HG03565 (cell line): ENCODE data around the gene TRIM63.
A peak's percentile ranks its signal among the peaks of the same experiment; 100 is the strongest.
"Not testable (repeated sequence)": the region's sequence is repeated elsewhere in the genome, so short reads cannot be mapped to it uniquely, and the experiment has no call there.

Experiments
- ATAC-seq: cut with Tn5 transposase; IDR thresholded peaks from one replicate; pipeline ENCODE4 v1.9.1; 2021; ENCODE audit warnings: mild to moderate bottlenecking, moderate library complexity; ENCODE audit not compliant: unreplicated experiment

Gene TRIM63

DNA sequence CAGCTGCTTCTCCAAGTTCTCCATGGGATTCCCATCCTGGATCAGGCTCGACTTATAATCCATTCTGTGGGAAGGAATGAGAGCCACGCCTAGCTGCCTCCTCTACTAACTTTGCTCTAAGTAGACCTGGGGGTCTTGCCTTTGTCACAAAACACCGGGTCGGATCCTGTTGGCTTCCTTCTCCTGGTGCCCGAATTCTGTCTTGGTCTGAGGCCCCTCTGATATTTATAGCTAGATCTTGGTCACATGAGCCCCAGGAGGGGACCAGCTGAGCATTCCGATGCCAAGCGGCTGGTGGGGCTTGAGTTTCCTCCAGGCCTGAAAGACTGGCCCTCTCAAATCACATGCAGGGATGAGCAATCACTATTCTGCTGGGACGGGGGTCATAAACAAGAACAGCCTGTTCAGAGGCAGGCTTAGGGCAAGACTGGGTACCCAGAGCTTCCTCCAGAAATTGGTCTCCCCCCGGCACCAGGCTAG is at the start of gene TRIM63:
Gene TRIM63, minus strand, starts transcription at position 199 of the 480 bp plus-strand sequence. Its CDS starts 136 bp downstream, at position 63.
- ATAC-seq: no peak

DNA sequence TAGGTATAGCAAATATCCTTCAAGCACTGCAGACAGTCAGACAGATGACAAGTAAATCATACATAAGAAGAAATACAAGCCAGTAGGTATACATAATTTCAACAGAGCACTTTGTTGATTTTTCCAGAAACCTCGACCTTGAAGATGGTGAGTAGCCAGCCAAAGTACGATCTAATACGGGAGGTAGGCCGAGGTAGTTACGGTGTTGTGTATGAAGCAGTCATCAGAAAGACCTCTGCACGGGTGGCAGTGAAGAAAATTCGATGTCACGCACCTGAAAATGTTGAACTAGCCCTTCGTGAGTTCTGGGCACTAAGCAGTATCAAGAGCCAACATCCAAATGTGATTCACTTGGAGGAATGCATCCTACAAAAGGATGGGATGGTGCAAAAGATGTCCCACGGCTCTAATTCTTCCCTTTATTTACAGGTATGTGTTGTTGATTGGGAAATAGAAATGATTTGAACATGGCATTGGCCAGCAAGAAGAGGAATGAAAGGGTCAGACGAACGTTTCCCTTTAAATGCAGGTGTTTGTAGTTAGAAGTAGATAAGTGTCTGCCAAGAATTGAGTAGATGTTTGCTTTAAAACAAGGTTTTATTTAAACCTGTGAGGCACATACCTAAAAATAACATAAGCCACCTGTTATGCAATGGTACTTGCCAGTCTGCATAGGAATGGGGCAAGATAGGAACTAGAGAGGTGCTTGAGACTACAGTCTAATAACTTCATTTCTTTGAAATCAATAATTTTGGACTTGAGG is 46.9 kb upstream of the TRIM63 start:
- no peak for ATAC-seq

DNA sequence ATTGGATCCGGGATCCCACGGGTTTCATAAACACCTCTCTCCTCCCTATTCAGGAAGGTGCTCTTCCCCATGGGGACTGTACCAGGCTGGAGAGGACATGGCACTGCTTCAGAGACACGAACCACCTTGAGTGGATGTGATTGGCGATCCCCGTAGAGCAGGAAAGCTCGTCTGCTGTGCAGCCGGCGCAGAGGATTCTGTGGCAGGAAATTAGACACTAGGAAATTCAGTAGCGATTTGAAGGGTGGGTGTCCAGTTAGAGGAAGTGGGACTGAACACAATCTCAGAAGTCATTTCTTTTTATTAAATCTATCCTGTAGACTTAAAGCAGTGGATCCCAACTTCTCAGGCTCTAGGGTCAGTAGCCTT is 45.0 kb upstream of the TRIM63 start:
- ATAC-seq: peak; percentile 12

DNA sequence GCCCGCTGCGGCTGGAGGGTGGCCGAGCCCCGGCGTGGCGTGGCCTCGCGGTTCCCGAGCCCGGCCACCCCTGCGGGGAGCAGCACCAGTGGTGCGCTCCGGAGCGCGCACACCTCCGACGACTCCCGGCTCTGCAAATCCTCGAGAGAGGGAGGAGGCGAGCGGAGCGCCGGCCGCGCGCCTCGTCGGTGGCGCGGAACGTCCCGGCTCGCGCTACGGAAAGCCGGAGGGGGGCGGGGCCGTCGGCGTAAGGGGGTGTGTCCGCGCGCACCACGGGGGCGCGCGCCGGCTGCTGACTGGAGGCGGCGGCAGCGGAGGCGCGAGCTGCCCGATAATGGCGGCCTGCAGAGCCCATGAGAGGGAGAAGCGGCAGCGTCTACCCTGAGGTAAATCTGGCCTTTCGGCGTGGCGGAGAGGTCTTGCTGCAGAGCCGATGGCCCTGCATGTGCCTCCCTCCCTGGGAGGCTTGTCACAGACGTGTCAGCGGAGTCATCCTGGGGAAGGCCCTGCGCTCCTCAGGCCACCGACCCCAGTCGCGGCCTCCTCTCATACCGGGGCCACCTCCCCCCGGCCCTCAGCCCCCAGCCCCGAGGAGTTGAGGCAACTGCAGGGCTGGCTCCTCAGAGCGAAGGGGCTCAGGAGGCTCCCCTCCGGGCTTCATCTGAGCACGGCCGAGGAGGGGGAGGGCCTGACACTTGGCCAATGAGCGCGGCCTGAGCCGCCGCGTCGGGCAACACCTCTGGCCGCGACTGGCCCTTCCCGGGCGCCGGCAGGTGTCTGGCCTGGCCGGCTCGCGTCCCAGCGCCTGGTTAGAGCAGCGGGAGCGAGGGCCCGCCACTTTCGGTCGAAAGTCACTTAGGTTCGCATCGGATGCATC is 44.3 kb upstream of the TRIM63 start, which contains the start of gene PDIK1L:
Gene PDIK1L, plus strand, starts transcription at position 295 of the 877 bp plus-strand sequence. CDS start 2,485 bp downstream, outside the sequence.
- ATAC-seq: peak; percentile 59

DNA sequence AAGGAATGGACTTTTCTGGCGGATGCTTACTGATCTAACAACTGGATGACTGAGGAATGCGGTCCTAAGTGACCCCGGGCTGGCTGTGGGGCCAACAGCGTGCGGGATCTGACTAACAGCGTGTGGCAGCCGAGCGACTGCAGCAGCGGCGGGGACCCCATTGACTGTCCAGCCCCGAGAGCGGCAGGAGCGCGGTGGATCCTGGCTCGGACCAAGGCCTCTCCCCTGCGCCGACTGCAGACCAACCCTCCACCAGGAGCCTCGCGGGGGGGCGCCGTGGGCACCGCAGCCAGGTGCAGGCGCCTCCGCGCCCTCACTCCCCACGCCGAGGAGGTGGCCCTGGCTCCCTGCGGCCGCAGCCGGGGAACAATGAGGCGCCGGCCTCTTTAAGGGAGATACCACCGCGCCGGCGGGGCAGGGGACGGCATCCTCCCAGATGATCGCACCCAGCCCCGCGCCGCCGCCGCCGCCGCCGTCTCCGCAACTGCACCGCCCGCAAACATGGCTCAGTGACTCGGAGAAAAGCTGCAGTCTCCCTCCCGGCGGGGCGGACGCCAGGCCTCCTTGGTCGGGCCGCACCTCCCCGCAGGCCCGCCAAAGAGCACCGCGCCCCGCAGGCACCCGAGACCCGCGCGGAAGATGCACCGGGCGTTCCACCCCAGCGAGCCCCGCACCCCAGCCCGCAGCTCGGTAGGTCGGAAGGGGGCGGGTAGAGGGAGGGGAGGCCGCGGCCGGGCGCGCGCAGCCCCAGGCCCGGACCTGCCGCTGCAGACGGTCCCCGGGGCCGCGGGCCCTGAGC is 43.5 kb upstream of the TRIM63 start:
- peak; percentile 30 for ATAC-seq

DNA sequence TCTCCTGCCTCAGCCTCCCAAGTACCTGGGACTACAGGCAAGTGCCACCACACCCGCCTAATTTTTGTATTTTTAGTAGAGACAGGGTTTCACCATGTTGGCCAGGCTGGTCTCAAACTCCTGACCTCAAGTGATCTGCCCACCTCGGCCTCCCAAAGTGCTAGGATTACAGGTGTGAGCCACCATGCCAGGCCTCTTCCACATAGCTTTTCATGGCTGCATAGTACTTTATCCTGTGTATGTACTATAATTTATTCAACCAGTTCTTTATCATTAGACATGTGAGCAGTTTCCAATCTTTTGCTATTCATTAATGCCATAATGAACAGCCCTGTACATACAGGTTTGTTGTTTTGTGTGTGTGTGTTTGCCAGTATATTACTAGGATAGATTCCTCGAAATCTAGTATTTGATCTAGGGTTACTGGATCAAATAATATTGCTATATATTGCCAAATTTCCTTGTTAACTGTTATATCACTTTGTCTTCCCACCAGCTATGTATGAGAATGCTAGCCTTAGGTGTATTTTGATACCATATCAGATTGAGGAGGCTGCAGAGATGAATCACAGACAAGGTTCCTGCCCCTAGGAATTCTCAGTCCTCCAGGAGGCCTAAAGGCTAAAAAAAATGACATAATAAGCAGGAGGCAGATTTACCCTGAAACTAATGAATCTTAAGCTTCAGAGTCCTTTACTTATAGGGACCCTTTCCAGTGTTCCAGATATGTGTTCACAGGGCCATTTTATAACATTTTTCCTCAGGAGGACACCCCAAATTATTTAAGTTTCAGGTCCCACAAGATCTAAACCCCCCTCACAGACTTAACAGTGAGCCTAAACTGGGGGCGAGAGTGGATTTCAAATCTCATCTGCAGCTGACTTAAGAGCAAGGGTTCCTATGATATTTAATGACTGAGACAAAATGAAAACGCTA is 42.1 kb upstream of the TRIM63 start:
- ATAC-seq: no peak

DNA sequence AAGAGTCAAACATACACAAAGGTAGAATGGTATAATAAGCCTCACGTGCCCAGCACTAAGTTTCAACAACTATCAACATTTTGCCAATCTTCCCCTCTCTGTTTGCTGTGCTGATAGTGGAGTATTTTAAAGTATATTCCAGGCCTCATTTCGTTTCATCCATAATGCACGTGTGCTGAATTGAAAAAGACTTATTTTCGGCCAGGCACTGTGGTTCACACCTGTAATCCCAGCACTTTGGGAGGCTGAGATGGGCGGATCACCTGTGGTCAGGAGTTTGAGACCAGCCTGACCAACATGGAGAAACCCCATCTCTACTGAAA is 37.8 kb upstream of the TRIM63 start:
- not testable (repeated sequence) for ATAC-seq

DNA sequence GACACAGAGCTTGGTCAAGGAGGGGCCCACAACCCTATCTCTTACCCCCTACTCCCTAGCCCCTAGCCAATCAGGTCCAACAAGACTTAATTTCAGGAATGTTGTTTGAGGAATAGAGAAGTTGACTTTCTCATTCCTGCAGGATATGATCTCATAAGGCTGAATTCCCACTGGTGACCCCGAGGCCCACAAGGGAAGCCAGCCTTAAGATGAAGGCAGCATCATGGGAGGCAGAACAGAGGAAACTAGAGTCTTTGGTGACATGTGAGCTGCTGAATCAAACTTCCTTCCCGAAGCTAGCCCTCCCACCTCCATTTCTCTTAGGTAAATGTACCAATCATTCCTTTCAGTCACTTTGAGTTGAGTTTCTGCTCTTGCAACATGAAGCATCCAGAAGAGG is 35.1 kb upstream of the TRIM63 start:
- ATAC-seq: no peak

DNA sequence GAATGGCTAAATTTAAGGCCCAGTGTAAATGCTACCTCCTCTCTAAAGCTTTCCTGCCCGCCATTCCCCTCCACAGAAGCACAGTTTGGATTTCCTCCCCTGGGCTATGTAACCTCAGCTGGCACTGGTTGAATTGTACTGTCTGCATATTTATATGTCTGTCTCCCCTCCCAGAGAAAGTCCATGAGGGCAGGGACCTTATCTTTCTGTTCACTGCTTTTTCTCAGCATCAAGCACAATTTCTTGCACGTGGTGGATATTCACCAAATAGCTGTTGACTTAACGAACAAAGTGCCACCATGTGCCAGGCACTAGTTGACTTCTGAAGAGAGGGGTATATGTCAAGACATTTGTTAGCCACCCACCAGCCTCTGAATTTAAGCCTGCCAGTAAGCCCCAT is 34.7 kb upstream of the TRIM63 start:
- no peak for ATAC-seq

DNA sequence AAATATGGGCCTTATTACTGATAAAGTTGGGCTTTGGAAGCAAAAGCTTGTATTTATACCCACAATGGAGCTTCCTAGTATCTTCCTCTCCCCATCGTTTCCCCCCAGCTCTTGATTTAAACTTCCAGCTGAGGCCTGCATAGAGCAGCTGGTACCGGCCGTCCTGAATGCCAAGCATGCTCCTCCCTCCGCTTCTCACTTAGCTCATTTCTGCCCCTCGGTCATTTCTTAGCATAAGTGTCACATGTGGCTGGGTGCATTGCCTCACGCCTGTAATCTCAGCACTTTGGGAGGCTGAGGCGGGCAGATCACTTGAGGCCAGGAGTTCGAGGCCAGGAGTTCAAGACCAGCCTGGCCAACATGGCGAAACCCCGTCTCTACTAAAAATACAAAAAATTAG is 32.8 kb upstream of the TRIM63 start:
- ATAC-seq: not testable (repeated sequence)

DNA sequence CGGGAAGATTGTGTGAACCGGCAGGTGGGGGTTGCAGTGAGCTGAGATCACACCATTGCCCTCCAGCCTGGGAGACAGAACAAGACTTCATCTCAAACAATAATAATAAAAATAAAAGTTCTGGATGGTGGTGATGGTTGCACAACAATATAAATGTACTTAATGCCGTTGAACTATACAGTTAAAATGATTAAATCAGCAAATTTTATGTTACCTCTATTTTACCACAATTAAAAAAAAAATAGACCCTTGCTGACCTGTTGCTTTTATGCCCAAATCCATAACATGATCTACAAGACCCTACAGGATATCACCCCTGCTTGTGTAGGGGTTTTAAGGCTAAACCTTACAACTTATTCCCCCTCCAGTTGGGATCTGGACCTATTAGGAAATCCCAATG is 32.4 kb upstream of the TRIM63 start:
- ATAC-seq: no peak

DNA sequence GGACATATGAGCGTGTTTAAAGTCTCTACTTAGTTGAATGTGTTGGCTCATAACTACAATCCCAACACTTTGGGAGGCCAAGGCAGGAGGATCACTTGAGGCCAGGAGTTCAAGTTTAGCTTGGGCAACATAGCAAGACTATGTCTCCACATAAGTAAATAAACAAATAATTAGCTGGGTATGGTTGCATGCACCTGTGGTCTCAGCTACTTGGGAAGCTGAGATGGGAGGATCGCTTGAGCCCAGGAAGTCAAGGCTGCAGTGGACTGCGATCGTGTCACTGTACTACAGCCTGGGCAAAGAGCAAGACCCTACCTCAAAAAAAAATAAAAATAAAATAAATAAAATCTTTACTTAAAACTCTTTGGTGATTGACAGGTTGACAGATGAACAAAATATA is 31.2 kb upstream of the TRIM63 start:
- ATAC-seq: no peak

DNA sequence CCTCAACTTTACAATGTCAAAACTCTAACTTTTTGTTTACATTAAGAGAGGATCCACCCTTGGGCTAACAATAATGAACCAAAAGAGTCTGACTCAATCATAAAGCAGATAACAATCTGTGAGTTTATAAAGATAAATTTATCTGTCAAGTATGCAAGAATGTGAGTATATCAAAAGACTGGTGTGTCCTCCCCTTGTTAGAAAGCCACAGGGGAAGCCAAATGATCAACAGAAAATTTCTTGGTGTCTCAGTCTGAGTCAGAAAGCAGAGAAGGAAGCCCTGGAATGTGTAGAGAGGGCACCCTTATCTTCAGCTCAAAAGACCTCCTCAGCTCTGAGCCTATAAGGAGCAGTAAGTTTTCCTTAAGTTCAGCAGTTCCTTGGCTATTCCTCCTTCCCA is 30.3 kb upstream of the TRIM63 start:
- no peak for ATAC-seq

DNA sequence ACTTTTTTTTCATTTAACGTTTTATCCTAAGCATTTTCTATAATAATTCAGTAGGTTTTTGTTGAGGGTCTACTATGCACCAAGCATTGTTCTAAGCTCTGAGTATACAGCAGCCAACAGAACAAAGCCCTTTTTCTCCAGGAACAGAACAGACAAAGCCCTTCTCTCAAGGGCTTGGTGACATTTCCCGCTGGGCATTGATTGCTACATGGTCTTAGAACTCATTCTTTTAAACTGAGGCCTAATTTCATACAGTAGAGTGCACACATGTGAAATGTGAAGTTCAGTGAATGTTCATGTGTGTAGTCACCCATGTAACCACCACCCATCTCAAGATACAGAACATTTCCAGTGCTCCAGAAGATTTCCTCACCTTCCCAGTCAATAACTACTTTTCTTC is 29.0 kb upstream of the TRIM63 start:
- ATAC-seq: no peak

DNA sequence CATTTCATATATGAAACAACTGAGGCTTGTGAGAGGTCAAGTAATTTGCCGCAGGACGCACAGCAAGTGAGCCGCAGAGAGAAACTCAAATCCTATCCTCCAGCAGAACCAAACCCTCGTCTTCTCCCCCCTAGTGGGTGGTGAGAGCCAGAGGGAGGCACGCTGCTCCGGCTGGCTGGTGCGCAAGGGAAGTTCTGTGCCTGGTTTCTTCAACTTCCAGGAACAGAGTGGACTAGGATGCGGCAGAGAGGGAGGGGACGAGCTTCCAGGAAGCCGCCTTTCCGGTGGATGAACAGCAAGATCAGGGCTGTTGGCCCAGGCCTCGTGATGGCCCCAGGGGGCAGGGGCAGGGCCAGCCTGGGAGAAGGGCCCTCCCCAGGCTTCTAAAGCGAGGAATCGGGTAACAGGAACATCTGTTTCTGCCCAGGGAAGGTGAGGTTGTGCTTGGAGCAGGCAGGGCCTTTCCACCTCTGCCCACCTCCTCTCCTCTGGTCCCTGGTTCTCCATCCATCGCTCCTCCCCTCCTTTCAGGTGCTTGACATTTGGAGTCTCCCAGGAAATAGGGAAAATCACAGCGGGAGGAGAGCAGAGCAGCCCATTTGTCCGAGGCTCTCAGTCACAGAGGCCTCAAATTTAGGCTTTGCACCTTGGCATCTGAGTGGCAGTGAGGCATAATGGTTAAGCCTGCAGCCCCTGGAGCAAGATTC is 27.4 kb upstream of the TRIM63 start:
- ATAC-seq: no peak

DNA sequence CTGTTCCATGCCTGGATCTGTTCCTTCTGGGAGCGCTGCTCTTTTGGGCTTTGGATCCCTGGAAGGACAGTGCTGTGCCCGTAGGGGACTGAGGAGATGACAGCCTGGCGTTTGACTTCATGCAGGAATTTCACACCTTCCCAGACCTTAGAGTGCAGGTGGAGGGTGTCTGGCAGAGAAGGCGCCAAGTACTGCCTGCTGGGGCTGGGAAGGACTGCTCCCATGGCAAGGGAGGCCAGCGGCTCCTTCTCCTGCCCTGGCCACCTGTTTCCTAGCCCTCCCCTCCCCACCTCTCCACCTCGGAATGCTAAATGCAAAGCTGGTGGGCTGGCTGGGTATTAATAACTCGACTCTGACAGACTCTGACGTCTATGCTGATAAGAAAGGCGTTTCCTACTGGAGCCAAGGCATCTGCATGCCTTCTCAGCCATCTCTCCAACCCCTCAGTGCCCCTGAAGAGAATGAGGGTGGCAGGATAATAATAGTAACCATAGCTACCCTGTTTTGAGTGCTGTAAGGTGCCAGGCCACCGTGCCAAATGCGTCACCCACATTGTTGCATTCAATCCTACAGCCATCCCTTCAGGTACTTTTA is 26.7 kb upstream of the TRIM63 start:
- no peak for ATAC-seq

DNA sequence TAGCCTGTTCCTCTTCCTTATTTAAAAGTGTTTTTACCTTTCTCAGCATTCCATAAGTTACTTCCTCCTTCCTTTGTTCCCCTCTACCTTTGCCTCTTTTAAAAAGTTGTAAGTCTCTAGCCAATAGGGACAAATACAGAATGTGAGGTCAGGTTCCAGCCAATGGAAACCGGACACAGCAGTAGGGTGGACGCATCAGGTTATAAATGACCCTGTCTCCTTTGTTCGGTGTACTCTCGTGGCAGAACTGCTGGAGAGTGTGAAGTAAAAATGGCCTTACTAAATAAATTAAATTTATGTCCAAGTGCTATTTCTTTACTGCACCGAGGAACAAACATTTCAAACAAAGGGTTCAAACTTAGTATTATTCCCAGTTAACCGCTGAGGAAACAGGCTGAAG is 26.1 kb upstream of the TRIM63 start:
- ATAC-seq: not testable (repeated sequence)

DNA sequence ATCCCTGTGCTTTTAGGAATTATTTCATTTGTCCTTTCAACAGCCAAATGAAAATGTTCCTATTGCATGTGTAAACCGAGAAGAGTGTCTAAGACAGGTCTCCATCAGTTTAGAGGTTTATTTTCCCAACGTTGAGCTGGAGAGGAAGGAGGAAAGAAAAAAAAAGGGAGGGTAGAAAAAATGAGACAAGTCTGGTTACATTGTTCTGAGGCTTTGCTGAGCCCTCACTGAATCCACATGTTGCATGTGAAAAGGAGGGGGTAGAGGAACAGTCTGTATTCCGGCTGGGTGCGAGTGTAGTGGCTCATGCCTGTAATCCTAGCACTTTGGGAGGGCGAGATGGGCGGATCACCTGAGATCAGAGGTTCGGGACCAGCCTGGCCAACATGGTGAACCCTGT is 25.0 kb upstream of the TRIM63 start:
- no peak for ATAC-seq

DNA sequence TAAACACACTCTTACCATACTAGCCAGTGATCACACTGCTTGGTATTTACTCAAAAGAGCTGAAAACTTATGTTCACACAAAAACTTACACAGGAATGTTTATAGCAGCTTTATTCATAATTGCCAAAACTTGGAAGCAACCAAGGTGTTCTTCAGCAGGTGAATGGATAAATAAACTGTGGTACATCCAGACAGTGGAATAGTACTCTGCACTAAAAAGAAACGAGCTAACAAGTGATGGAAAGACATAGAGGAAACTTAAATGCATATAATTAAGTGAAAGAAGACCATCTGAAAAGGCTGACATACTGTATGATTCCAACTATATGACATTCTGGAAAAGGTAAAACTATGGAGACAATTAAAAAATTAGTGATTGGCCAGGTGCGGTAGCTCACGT is 23.5 kb upstream of the TRIM63 start:
- ATAC-seq: no peak
